OCI-LY3 (cell line): Measurements from ENCODE around the gene PRR11.

Source experiments
- H2AFZ ChIP-seq: fragments of 200-600, 300-600 bp; shearing (Covaris generic); 2 replicates; pipeline ENCODE4 v1.6.0; 2014; ENCODE audit warnings: antibody characterized with exemption, low read depth, low read length
- H3K27ac ChIP-seq: fragments of 200-600, 300-600 bp; sonication (generic); 2 replicates; pipeline ENCODE4 v1.5.1; 2014; ENCODE audit warnings: mild to moderate bottlenecking, low read length, moderate library complexity, mixed read lengths
- H3K27me3 ChIP-seq: fragments of 200-600, 300-600 bp; sonication (generic); 2 replicates; pipeline ENCODE4 v1.6.1; 2014; ENCODE audit warnings: low read depth, low read length, mixed read lengths
- H3K36me3 ChIP-seq: fragments of 200-600, 300-600 bp; sonication (generic); replicated peaks from 2 replicates; pipeline ENCODE3; 2014; ENCODE audit warnings: low read depth, low read length, mixed read lengths
- H3K4me1 ChIP-seq: fragments of 300-600, 200-600 bp; sonication (generic); 2 replicates; pipeline ENCODE4 v1.6.1; 2014; ENCODE audit warnings: low read length, mixed read lengths
- H3K4me2 ChIP-seq: fragments of 200-600, 300-600 bp; sonication (generic); 2 replicates; pipeline ENCODE4 v1.6.1; 2014; ENCODE audit warnings: low read length, mixed read lengths
- H3K4me3 ChIP-seq: fragments of 300-600, 200-600 bp; sonication (generic); 2 replicates; pipeline ENCODE4 v1.5.1; 2014; ENCODE audit warnings: antibody characterized with exemption, mild to moderate bottlenecking, low read length, moderate library complexity
- H3K79me2 ChIP-seq: fragments of 300-600, 200-600 bp; shearing (Covaris generic); 2 replicates; pipeline ENCODE4 v1.6.1; 2014; ENCODE audit warnings: mild to moderate bottlenecking, low read length, mixed read lengths
- H3K9ac ChIP-seq: fragments of 300-600, 200-600 bp; shearing (Covaris generic); 2 replicates; pipeline ENCODE4 v1.6.0; 2014; ENCODE audit warnings: mild to moderate bottlenecking, low read length, moderate library complexity
- H3K9me3 ChIP-seq: fragments of 200-600, 300-600 bp; shearing (Covaris generic); 2 replicates; pipeline ENCODE4 v1.6.1; 2014; ENCODE audit warnings: low read length, mixed read lengths; ENCODE audit not compliant: insufficient read depth
- H4K20me1 ChIP-seq: fragments of 200-600, 300-600 bp; sonication (generic); 2 replicates; pipeline ENCODE4 v1.6.1; 2016; ENCODE audit warnings: low read length, mixed read lengths; ENCODE audit not compliant: insufficient read depth
- CTCF ChIP-seq: fragments of 200-600, 300-600 bp; sonication (generic); IDR thresholded peaks from 2 replicates; pipeline ENCODE4 v1.5.1; 2014; ENCODE audit warnings: antibody characterized with exemption, low read length, low read depth
- EZH2phosphoT487 ChIP-seq: fragments of 200-600 bp; shearing (Covaris generic); IDR thresholded peaks from 2 replicates; pipeline ENCODE4 v1.6.1; 2018; ENCODE audit warnings: antibody characterized with exemption, mixed run types, low read depth

PRR11 gene

GRCh38 chr17:59160157-59161025, 4.8 kb downstream of the PRR11 start:
- H3K4me1 ChIP-seq = peaks cover 25% of the 10 kb centered on the region
- no peaks in the 10 kb centered on the region for H4K20me1 ChIP-seq
- no peaks in the 10 kb centered on the region for H3K27me3 ChIP-seq
- no peak for TF ChIP-seq EZH2phosphoT487
- no peak for TF ChIP-seq CTCF
- H3K36me3 ChIP-seq = peaks cover 10% of the 10 kb centered on the region
- H3K79me2 ChIP-seq = peaks cover 98% of the 10 kb centered on the region
- H3K27ac ChIP-seq = no peak overlapping the region
- H3K4me2 ChIP-seq = no peak overlapping the region
- no peak overlapping the region for H3K9ac ChIP-seq
- no peaks in the 10 kb centered on the region for H3K9me3 ChIP-seq
- H2AFZ ChIP-seq = no peak overlapping the region
- H3K4me3 ChIP-seq = no peak overlapping the region

DNA sequence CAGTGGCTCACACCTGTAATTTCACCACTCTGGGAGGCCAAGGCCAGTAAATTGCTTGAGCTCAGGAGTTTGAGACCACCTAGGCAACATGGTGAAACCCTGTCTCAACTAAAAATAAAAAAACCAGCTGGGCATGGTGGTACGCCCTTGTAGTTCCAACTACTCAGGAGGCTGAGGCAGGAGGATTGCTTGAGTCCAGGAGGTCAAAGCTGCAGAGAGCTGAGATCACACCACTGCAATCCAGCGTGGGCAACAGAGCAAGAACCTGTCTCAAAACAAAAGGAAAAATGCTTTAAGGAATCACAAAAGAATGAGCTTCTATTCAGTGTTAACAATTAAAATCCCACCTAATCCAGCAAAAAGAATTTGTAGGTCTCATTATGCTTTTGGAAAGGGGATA, 5.9 kb downstream of the PRR11 start:
- H3K36me3 ChIP-seq = peaks cover 10% of the 10 kb centered on the region
- no peak overlapping the region for H3K4me3 ChIP-seq
- H3K4me1 ChIP-seq = peaks cover 35% of the 10 kb centered on the region

GRCh38 chr17:59165933-59166342, 10.4 kb downstream of the PRR11 start:
- peaks cover 77% of the 10 kb centered on the region for H3K79me2 ChIP-seq
- peak overlapping the region; percentile 53 for H3K4me2 ChIP-seq
- no peaks in the 10 kb centered on the region for H3K27me3 ChIP-seq
- peaks cover 47% of the 10 kb centered on the region for H3K4me1 ChIP-seq
- H3K27ac ChIP-seq = peak overlapping the region; percentile 85
- peak overlapping the region; percentile 28 for H3K4me3 ChIP-seq
- H3K9me3 ChIP-seq = no peaks in the 10 kb centered on the region
- peak; percentile 67 for TF ChIP-seq CTCF
- no peak for TF ChIP-seq EZH2phosphoT487
- H3K9ac ChIP-seq = peak overlapping the region; percentile 26
- H3K36me3 ChIP-seq = peaks cover 6% of the 10 kb centered on the region
- H4K20me1 ChIP-seq = no peaks in the 10 kb centered on the region
- H2AFZ ChIP-seq = 0 out of 2 replicates have a peak overlapping the region, but pooled peaks have one; percentile 52

More for the DNA sequence above, 5.9 kb downstream of the PRR11 start:
- Histone ChIP-seq H3K27ac (no peak overlapping the region), H3K4me2 (no peak overlapping the region), H4K20me1 (no peaks in the 10 kb centered on the region), H3K27me3 (no peaks in the 10 kb centered on the region), H3K9ac (no peak overlapping the region), H3K9me3 (no peaks in the 10 kb centered on the region), H2AFZ (no peak overlapping the region), H3K79me2 (peaks cover 90% of the 10 kb centered on the region)
- TF ChIP-seq CTCF = no peak

GRCh38 chr17:59167571-59168001, 12.0 kb downstream of the PRR11 start:
- Histone ChIP-seq H3K4me2 (peak overlapping the region; percentile 76), H3K4me1 (peaks cover 47% of the 10 kb centered on the region), H3K4me3 (peak overlapping the region; percentile 61), H2AFZ (no peak overlapping the region), H3K9ac (peak overlapping the region; percentile 65), H3K36me3 (peaks cover 13% of the 10 kb centered on the region), H3K9me3 (no peaks in the 10 kb centered on the region), H3K79me2 (peaks cover 60% of the 10 kb centered on the region), H4K20me1 (no peaks in the 10 kb centered on the region), H3K27ac (peak overlapping the region; percentile 85), H3K27me3 (no peaks in the 10 kb centered on the region)
- TF ChIP-seq EZH2phosphoT487 = no peak
- no peak for TF ChIP-seq CTCF
